AG08396 (cell line): Measurements from ENCODE around the gene ARHGAP6.
"Not testable (repeated sequence)": the region's sequence is repeated elsewhere in the genome, so short reads cannot be mapped to it uniquely, and the experiment has no call there.

Source experiments
- DNase-seq: peaks from one replicate; pipeline ENCODE4 v3.0.0; 2012; ENCODE audit warnings: low spot score, mixed read lengths

The ARHGAP6 gene

GRCh38 chrX:11399489-11400094 is 266.1 kb downstream of the ARHGAP6 start:
- DNase-seq: no peak

GRCh38 chrX:11398785-11399184 is 266.9 kb downstream of the ARHGAP6 start:
- DNase-seq: no peak

- DNase-seq: no peak
These were observed 267.6 kb downstream of the ARHGAP6 start for GRCh38 chrX:11398139-11398538.

- DNase-seq: no peak
These were observed 268.0 kb downstream of the ARHGAP6 start for GRCh38 chrX:11397680-11398079.

GRCh38 chrX:11395859-11396258 is 269.9 kb downstream of the ARHGAP6 start:
- DNase-seq: no peak

GRCh38 chrX:11393949-11394654 is 271.6 kb downstream of the ARHGAP6 start:
- no peak for DNase-seq

- DNase-seq: no peak
These were observed 278.9 kb downstream of the ARHGAP6 start for GRCh38 chrX:11386812-11387211.

GRCh38 chrX:11386001-11386523 is 279.7 kb downstream of the ARHGAP6 start:
- DNase-seq: peak; percentile 12

DNA sequence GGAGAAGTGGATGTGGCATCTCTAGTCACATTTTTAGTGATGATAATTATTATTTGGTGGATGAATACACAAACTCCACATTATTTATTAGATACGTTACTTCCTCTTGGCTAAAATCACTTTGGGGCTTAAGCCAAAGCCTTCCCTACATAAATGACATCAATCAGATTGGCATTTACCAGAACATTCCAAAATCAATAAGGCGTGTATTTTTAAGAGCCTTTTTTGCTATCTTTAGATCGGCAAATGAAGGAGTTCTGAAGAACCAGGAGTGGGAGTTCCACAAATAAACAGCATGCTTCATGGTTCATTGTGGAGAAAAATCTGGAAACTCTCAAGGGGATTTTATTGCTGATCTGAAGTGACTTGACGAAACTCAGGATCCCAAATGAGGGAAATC is 282.8 kb downstream of the ARHGAP6 start:
- no peak for DNase-seq

DNA sequence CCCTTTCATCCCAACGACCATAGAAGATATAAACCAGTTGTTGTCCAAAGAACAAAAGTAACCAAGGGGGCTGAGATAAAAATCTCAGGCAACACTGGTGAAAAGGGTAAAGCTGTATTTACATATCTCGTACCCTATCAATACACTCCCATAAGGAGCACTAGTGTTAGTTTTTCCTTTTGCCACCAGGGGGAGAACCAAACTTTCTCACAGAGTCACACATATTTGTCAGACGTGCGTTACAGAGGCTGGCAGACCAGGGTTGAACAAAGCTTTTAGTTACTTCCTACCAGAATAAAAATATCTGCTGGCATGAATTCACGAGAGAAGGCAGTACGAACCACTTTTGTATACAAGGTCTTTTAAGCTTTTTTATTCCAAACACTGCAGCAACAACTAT is 284.3 kb downstream of the ARHGAP6 start:
- DNase-seq: peak; percentile 10

DNA sequence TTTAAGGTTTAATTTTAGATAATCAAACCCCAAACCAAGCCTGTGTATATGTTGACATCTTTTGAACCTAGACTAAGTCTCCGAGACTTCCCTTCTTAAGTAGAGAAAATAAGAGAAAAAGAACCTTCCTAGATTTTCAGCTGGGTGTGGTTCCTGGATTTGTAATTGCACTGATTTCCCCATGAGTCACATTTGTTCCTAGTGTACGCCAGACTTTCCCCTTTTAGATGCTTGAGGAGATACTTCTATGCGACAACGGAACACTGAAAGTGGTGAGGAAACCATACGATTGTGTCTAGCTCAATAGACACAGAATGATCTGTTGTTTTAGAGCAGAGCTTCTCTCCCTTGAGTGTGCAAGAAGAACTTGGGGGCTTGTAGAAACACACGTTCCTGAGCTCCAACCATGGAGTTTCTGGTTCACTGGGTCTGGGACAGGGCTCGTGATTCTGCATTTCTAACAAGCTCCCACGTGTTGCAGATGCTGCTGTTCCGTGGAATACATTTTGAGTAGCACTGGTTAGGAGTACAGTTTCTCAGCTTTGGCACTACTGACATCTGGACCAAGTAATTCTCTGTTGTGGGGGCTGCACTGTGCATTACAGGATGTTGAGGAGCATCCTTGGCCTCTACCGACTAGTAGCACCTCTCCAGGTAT is 285.4 kb downstream of the ARHGAP6 start:
- no peak for DNase-seq

GRCh38 chrX:11376163-11376562 is 289.6 kb downstream of the ARHGAP6 start:
- DNase-seq: no peak

DNA sequence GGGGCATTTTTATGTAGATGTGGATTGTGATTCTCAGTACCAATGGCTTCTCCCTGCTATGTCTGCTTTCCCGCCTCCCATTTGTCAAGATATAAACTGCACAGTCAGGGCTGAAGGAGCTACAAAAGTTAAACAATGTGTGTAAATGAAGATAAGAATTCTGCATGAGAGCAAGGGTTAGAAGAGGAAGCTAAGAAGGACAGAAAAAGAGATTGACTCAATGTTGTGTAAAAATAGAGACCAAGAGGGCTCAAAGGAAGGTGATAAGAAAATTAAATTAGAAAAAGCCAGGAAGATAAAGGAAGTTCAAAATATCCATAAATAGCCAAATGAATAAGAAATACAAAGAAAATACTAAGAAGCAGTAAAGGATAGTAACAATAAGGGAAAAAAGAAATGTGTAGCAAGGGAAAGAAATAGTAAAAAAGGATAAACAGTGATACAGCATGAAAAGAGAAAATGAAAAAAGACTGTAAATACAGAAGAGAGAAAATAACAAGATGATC is 290.1 kb downstream of the ARHGAP6 start:
- DNase-seq: no peak

- no peak for DNase-seq
These were observed 291.1 kb downstream of the ARHGAP6 start for GRCh38 chrX:11374570-11374969.

DNA sequence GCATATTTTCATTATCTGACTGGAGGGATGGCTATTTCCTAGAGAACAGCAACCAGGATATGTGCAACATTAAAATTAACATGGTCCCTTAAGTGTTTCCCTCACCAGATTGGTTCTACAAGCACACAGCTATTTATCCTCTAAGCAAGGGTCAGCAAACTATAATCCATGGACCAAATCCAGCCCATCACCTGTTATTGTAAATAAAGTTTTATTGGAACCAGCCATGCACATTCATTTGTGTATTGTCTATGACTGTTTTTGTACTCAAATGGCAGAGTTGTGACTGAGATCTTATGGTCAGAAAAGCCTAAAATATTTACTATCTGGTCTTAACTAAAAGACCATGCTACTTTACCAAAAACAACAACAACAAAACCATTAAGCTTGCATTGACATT is 294.6 kb downstream of the ARHGAP6 start:
- DNase-seq: no peak

GRCh38 chrX:11367609-11368430 is 297.9 kb downstream of the ARHGAP6 start:
- DNase-seq: no peak

DNA sequence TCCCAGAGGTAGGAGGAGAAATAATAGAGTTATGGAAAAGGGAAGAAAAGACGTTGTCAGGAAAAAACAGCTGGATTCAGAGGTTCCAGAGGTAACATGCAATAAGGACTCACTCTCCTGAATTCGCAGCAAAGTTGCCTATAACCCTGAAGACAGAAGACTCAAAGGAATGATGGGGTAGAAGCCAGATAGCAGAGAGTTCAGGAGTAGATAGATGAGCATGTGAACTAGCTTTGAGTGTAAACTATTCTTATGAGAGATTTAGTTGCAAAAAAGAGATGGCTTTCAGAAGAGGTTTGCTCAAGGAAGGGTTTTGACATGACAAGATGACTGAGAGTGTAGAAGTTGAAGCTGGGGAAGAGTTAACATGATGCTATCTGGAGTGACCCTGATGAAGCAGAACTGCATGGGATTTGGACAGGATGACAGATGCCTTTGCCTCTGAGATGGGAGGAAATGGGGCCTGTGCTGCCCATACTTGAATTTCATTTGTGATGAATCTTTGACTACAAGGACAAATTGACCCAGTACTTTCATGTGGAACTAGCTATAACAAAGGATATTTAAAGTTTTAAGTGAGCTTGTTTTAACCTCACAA is 298.6 kb downstream of the ARHGAP6 start:
- DNase-seq: no peak

- no peak for DNase-seq
These were observed 300.3 kb downstream of the ARHGAP6 start for GRCh38 chrX:11365426-11365825.

DNA sequence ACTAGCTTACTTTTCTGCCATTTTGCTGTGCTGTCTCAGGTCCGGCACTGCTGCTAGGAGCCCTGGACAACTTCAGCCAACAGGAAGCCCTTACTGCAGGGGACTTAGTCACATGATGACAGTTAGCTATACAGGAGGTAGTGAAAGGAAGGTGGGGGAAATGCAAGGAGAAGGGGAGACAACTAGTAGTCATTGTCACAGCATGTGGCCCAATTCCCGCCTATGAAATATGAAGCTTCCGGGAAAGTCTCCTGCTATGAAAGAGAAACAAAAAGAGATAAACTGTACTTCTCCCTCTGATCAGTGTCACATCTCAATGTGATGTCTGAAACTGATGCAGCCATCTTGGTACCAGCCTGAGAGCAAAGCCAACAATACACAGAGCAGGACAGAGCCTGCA is 300.9 kb downstream of the ARHGAP6 start:
- DNase-seq: no peak

- DNase-seq: not testable (repeated sequence)
These were observed 301.9 kb downstream of the ARHGAP6 start for GRCh38 chrX:11363825-11364224.

- no peak for DNase-seq
These were observed 302.6 kb downstream of the ARHGAP6 start for GRCh38 chrX:11363069-11363594.
